ENCODE results near the gene TXNL1. TPM values are rescaled to one million over a fixed set of nuclear protein-coding genes. Genes with fewer than 3 reads are reported as not detected.

TXNL1 gene
- total RNA-seq, 1 experiment from 2014 or later, result 52.8 TPM

DNA sequence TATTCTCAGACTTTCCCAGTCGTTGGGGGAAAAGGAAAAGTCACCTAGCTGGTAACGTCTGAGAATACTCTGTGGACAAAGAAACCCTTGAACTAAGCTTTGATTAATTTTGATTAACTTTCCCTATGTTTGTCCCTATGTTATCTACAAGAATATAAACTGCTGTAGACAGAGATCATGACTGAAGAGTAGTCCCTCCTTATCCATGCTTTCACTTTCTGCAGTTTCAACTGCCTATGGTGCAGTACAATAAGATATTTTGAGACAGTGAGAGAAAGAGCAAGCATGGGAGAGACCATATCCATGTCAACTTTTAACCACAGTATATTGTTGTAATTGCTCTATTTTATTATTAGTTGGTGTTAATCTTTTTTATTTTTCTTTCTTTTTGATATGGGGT, 31.8 kb downstream of the TXNL1 start:
- Histone ChIP-seq H3K36me3 (ENCODE audit: insufficient read depth, low read length) (peaks cover 64% of the 10 kb centered on the region; the same call in 1 of the 2 replicates), H3K9me3 (ENCODE audit: low read length) (no peaks in the 10 kb centered on the region), H3K4me1 (ENCODE audit: low read length) (no peaks in the 10 kb centered on the region), H3K9me2 (replicated peaks; ENCODE audit: insufficient read depth, low read length) (no peaks in the 10 kb centered on the region), H3K27ac (ENCODE audit: low read length) (no peak overlapping the region), H4K20me1 (ENCODE audit: insufficient read depth, low read depth, low read length) (peaks cover 10% of the 10 kb centered on the region; the same call in 1 of the 2 replicates), H2AFZ (ENCODE audit: low read length) (no peak overlapping the region), H3K4me2 (ENCODE audit: low read depth, low read length, poor library complexity, severe bottlenecking) (no peak overlapping the region), H3K79me2 (ENCODE audit: low read length) (peaks cover 14% of the 10 kb centered on the region), H3K4me3 (ENCODE audit: low read length) (no peak overlapping the region), H3K27me3 (ENCODE audit: low read length) (no peaks in the 10 kb centered on the region), H3K9ac (ENCODE audit: low read length) (no peak overlapping the region)
- DNase-seq, result no peak

DNA sequence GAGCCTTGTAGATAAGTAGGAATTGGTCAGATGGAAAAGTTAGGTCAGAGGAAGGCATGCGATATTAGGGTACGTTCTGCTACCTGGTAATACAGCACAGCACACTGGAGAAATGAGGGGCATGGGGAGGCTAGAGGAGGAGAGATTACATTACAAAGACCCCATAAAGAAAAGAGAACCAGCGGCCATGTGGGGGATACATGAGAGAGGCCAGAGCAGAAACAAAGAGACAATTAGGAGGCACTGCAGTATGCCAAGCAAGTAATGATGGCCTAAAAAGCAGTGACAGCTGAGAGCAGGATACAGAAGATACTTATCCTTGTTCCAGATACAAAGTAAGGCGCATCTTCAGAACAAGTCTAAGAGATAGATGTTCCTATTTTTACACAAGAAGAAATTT, 40.0 kb downstream of the TXNL1 start:
- H3K9me2 ChIP-seq (replicated peaks; ENCODE audit: insufficient read depth, low read length), result no peaks in the 10 kb centered on the region
- H3K9ac ChIP-seq (ENCODE audit: low read length), result no peak overlapping the region
- 0 out of 2 replicates have a peak, but pooled peaks cover 8% of the 10 kb centered on the region for H4K20me1 ChIP-seq (ENCODE audit: insufficient read depth, low read depth, low read length)
- H3K4me2 ChIP-seq (ENCODE audit: low read depth, low read length, poor library complexity, severe bottlenecking), result no peak overlapping the region
- H3K27me3 ChIP-seq (ENCODE audit: low read length), result no peaks in the 10 kb centered on the region
- no peak overlapping the region for H3K4me3 ChIP-seq (ENCODE audit: low read length)
- no peaks in the 10 kb centered on the region for H3K4me1 ChIP-seq (ENCODE audit: low read length)
- no peak for DNase-seq
- H3K79me2 ChIP-seq (ENCODE audit: low read length), result no peaks in the 10 kb centered on the region
- no peaks in the 10 kb centered on the region for H3K9me3 ChIP-seq (ENCODE audit: low read length)
- no peak overlapping the region for H3K27ac ChIP-seq (ENCODE audit: low read length)
- H2AFZ ChIP-seq (ENCODE audit: low read length), result no peak overlapping the region
- peaks cover 10% of the 10 kb centered on the region; the same call in 1 of the 2 replicates for H3K36me3 ChIP-seq (ENCODE audit: insufficient read depth, low read length)

GRCh38 chr18:56593906-56594305, 44.5 kb downstream of the TXNL1 start:
- H3K4me2 ChIP-seq (ENCODE audit: low read depth, low read length, poor library complexity, severe bottlenecking), result no peak overlapping the region
- DNase-seq, result no peak
- H3K9me2 ChIP-seq (replicated peaks; ENCODE audit: insufficient read depth, low read length), result no peaks in the 10 kb centered on the region
- no peak overlapping the region for H3K9ac ChIP-seq (ENCODE audit: low read length)
- H3K79me2 ChIP-seq (ENCODE audit: low read length), result no peaks in the 10 kb centered on the region
- H3K9me3 ChIP-seq (ENCODE audit: low read length), result no peaks in the 10 kb centered on the region
- no peak overlapping the region for H3K27ac ChIP-seq (ENCODE audit: low read length)
- H3K36me3 ChIP-seq (ENCODE audit: insufficient read depth, low read length), result no peaks in the 10 kb centered on the region
- no peak overlapping the region for H2AFZ ChIP-seq (ENCODE audit: low read length)
- no peaks in the 10 kb centered on the region for H3K4me1 ChIP-seq (ENCODE audit: low read length)
- H3K4me3 ChIP-seq (ENCODE audit: low read length), result no peak overlapping the region
- H3K27me3 ChIP-seq (ENCODE audit: low read length), result no peaks in the 10 kb centered on the region
- no peaks in the 10 kb centered on the region for H4K20me1 ChIP-seq (ENCODE audit: insufficient read depth, low read depth, low read length)

DNA sequence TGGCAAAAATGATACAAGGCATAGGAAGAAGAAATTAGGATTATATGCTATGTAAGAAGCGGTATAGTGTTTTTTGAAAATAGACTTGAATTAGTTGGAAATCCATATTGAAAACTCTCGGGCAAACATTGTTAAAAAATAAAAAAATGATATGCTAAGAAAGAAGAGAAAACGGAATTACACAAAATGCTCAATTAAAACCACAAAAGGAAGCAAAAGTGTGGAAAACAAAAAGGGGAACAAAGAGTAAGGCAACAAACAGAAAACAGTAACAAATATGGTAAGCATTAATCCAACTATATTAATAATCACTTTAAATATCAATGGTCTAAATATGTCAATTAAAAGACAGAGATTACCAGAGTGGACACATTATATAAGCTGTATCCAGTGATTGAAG, 58.4 kb downstream of the TXNL1 start:
- no peak for DNase-seq
- H3K27ac ChIP-seq (ENCODE audit: low read length), result no peak overlapping the region
- no peaks in the 10 kb centered on the region for H4K20me1 ChIP-seq (ENCODE audit: insufficient read depth, low read depth, low read length)
- H3K4me2 ChIP-seq (ENCODE audit: low read depth, low read length, poor library complexity, severe bottlenecking), result no peak overlapping the region
- no peaks in the 10 kb centered on the region for H3K79me2 ChIP-seq (ENCODE audit: low read length)
- no peaks in the 10 kb centered on the region for H3K36me3 ChIP-seq (ENCODE audit: insufficient read depth, low read length)
- H3K4me1 ChIP-seq (ENCODE audit: low read length), result no peaks in the 10 kb centered on the region
- no peaks in the 10 kb centered on the region for H3K9me3 ChIP-seq (ENCODE audit: low read length)
- no peak overlapping the region for H3K9ac ChIP-seq (ENCODE audit: low read length)
- no peak overlapping the region for H3K4me3 ChIP-seq (ENCODE audit: low read length)
- no peaks in the 10 kb centered on the region for H3K27me3 ChIP-seq (ENCODE audit: low read length)
- H3K9me2 ChIP-seq (replicated peaks; ENCODE audit: insufficient read depth, low read length), result no peaks in the 10 kb centered on the region; the same call in 1 of the 2 replicates
- no peak overlapping the region for H2AFZ ChIP-seq (ENCODE audit: low read length)

GRCh38 chr18:56579451-56579850, 58.9 kb downstream of the TXNL1 start:
- no peaks in the 10 kb centered on the region for H3K9me3 ChIP-seq (ENCODE audit: low read length)
- no peaks in the 10 kb centered on the region for H3K9me2 ChIP-seq (replicated peaks; ENCODE audit: insufficient read depth, low read length)
- no peak for DNase-seq
- no peaks in the 10 kb centered on the region for H4K20me1 ChIP-seq (ENCODE audit: insufficient read depth, low read depth, low read length)
- H3K36me3 ChIP-seq (ENCODE audit: insufficient read depth, low read length), result no peaks in the 10 kb centered on the region
- no peaks in the 10 kb centered on the region for H3K79me2 ChIP-seq (ENCODE audit: low read length)
- no peak overlapping the region for H3K27ac ChIP-seq (ENCODE audit: low read length)
- H3K4me2 ChIP-seq (ENCODE audit: low read depth, low read length, poor library complexity, severe bottlenecking), result no peak overlapping the region
- no peak overlapping the region for H3K9ac ChIP-seq (ENCODE audit: low read length)
- no peak overlapping the region for H3K4me3 ChIP-seq (ENCODE audit: low read length)
- H2AFZ ChIP-seq (ENCODE audit: low read length), result no peak overlapping the region
- H3K4me1 ChIP-seq (ENCODE audit: low read length), result no peaks in the 10 kb centered on the region
- H3K27me3 ChIP-seq (ENCODE audit: low read length), result no peaks in the 10 kb centered on the region

- no peaks in the 10 kb centered on the region for H3K36me3 ChIP-seq (ENCODE audit: insufficient read depth, low read length)
- no peak overlapping the region for H3K4me3 ChIP-seq (ENCODE audit: low read length)
- H2AFZ ChIP-seq (ENCODE audit: low read length), result no peak overlapping the region
- no peaks in the 10 kb centered on the region for H3K27me3 ChIP-seq (ENCODE audit: low read length)
- H3K27ac ChIP-seq (ENCODE audit: low read length), result no peak overlapping the region
- no peaks in the 10 kb centered on the region for H3K9me2 ChIP-seq (replicated peaks; ENCODE audit: insufficient read depth, low read length)
- H3K9me3 ChIP-seq (ENCODE audit: low read length), result no peaks in the 10 kb centered on the region
- H3K4me2 ChIP-seq (ENCODE audit: low read depth, low read length, poor library complexity, severe bottlenecking), result no peak overlapping the region
- no peaks in the 10 kb centered on the region for H4K20me1 ChIP-seq (ENCODE audit: insufficient read depth, low read depth, low read length)
- H3K79me2 ChIP-seq (ENCODE audit: low read length), result no peaks in the 10 kb centered on the region
- no peaks in the 10 kb centered on the region for H3K4me1 ChIP-seq (ENCODE audit: low read length)
- H3K9ac ChIP-seq (ENCODE audit: low read length), result no peak overlapping the region
- DNase-seq, result no peak
Observed at GRCh38 chr18:56576826-56577573, 61.4 kb downstream of the TXNL1 start.

DNA sequence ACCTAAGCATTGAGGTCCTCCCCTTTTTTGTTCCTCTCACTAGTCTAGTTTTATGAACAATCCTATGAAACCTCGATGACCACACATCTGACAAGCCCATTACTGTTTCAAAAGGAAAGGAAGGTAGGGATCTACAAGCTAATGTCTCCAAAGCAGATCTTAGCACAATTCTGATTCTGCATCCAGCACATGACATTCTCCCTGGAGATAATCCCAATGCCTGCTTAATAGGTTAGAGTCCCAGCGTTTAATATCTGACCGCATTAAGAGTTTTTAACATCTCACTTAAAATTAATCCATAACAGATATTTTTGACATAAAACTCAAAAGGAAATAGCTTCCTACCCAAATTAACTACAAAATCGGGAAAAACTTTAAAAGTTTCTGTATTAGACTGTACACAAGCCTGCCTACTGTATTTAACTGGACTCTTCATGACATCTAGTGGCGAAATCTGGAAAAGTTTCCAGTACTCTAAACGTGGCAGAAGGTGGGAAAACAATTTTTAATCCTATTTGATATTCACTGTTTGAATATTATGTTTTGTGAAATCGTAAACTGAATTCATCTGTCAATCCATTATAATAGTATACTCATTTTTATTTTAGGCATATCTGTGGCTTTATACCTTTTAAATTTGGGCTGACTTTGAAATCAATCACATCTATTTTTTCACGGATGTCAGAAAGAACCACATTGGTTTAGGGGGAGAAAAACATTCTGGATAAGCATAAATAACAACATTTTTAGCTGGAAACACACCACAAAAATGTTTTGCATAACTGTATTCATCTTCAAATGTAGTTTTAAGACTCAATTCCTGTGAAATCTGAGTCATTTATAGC, 62.4 kb downstream of the TXNL1 start:
- no peak overlapping the region for H2AFZ ChIP-seq (ENCODE audit: low read length)
- H3K79me2 ChIP-seq (ENCODE audit: low read length), result no peaks in the 10 kb centered on the region
- no peaks in the 10 kb centered on the region for H3K9me3 ChIP-seq (ENCODE audit: low read length)
- H3K27me3 ChIP-seq (ENCODE audit: low read length), result no peaks in the 10 kb centered on the region
- no peaks in the 10 kb centered on the region for H3K4me1 ChIP-seq (ENCODE audit: low read length)
- no peak overlapping the region for H3K27ac ChIP-seq (ENCODE audit: low read length)
- H3K36me3 ChIP-seq (ENCODE audit: insufficient read depth, low read length), result no peaks in the 10 kb centered on the region
- H3K9me2 ChIP-seq (replicated peaks; ENCODE audit: insufficient read depth, low read length), result no peaks in the 10 kb centered on the region
- DNase-seq, result peak; percentile 79
- H4K20me1 ChIP-seq (ENCODE audit: insufficient read depth, low read depth, low read length), result no peaks in the 10 kb centered on the region
- no peak overlapping the region for H3K4me3 ChIP-seq (ENCODE audit: low read length)
- H3K9ac ChIP-seq (ENCODE audit: low read length), result no peak overlapping the region
- no peak overlapping the region for H3K4me2 ChIP-seq (ENCODE audit: low read depth, low read length, poor library complexity, severe bottlenecking)

DNA sequence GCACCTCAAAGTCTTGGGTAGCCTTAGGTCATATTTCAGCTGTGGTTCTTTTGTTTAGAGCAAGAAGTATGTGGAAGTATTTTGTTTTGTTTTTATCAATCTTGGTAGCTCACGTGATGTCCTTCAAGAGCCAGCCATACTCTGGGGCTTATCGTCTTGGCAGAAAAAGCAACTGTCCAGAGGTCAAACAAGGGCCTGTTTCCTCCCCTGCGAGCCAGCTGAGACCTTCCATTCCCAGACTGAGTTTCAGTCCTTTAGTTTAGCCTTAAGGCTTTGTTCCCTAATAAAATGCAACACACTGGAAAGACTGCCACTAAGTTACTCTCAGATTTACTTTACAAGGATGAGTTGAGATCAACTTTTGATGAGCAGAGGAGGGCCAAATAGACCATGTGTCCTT, 63.5 kb downstream of the TXNL1 start:
- Histone ChIP-seq H3K36me3 (ENCODE audit: insufficient read depth, low read length) (no peaks in the 10 kb centered on the region), H3K79me2 (ENCODE audit: low read length) (no peaks in the 10 kb centered on the region), H3K9ac (ENCODE audit: low read length) (no peak overlapping the region), H3K4me3 (ENCODE audit: low read length) (no peak overlapping the region), H3K9me3 (ENCODE audit: low read length) (no peaks in the 10 kb centered on the region), H4K20me1 (ENCODE audit: insufficient read depth, low read depth, low read length) (no peaks in the 10 kb centered on the region), H3K27ac (ENCODE audit: low read length) (no peak overlapping the region), H2AFZ (ENCODE audit: low read length) (no peak overlapping the region), H3K4me2 (ENCODE audit: low read depth, low read length, poor library complexity, severe bottlenecking) (no peak overlapping the region), H3K4me1 (ENCODE audit: low read length) (no peaks in the 10 kb centered on the region), H3K9me2 (replicated peaks; ENCODE audit: insufficient read depth, low read length) (no peaks in the 10 kb centered on the region), H3K27me3 (ENCODE audit: low read length) (no peaks in the 10 kb centered on the region)
- DNase-seq, result no peak

Measured in Karpas-422 (cell line).